Osteoblast (primary cell): ENCODE data around the gene CIP2A. TPM values are rescaled to one million over a fixed set of nuclear protein-coding genes. Genes with fewer than 3 reads are reported as not detected.
A peak's percentile ranks its signal among the peaks of the same experiment; 100 is the strongest.

Experiments
- DNase-seq: peaks from one replicate; pipeline ENCODE4 v3.0.0; 2011; ENCODE audit warnings: low spot score, mixed read lengths; ENCODE audit not compliant: insufficient read length; ENCODE audit errors: missing footprints
- H2AFZ ChIP-seq: 2 replicates; pipeline ENCODE4 v1.6.0; 2011; ENCODE audit warnings: mild to moderate bottlenecking, low read length
- H3K27ac ChIP-seq: 2 replicates; pipeline ENCODE4 v1.5.1; 2011; ENCODE audit warnings: mild to moderate bottlenecking, low read depth, low read length, moderate library complexity
- H3K27me3 ChIP-seq: 2 replicates; pipeline ENCODE4 v1.6.0; 2012; ENCODE audit warnings: mild to moderate bottlenecking, control low read depth, inconsistent platforms, low read length, moderate library complexity; ENCODE audit not compliant: insufficient read depth
- H3K36me3 ChIP-seq: 2 replicates; pipeline ENCODE4 v1.5.1; 2011; ENCODE audit warnings: mild to moderate bottlenecking, low read length, control low read depth, moderate library complexity; ENCODE audit not compliant: insufficient read depth
- H3K4me1 ChIP-seq: 2 replicates; pipeline ENCODE4 v1.5.1; 2011; ENCODE audit warnings: mild to moderate bottlenecking, low read length, control low read depth, moderate library complexity; ENCODE audit not compliant: insufficient read depth
- H3K4me2 ChIP-seq: 2 replicates; pipeline ENCODE4 v1.6.0; 2011; ENCODE audit warnings: mild to moderate bottlenecking, low read length; ENCODE audit not compliant: insufficient read depth
- H3K4me3 ChIP-seq: fragments of 200-600 bp; sonication (generic); 3 replicates; pipeline ENCODE4 v1.5.1; 2012; ENCODE audit warnings: mild to moderate bottlenecking, low read length, inconsistent platforms; ENCODE audit not compliant: insufficient read depth
- H3K79me2 ChIP-seq: 2 replicates; pipeline ENCODE4 v1.6.0; 2012; ENCODE audit warnings: mild to moderate bottlenecking, low read length, control low read depth, inconsistent platforms; ENCODE audit not compliant: insufficient read depth
- H3K9me3 ChIP-seq: 2 replicates; pipeline ENCODE4 v1.5.1; 2011; ENCODE audit warnings: low read depth, low read length, control low read depth
- H4K20me1 ChIP-seq: 2 replicates; pipeline ENCODE4 v1.6.0; 2012; ENCODE audit warnings: mild to moderate bottlenecking, low read length, control low read depth; ENCODE audit not compliant: insufficient read depth
- CTCF ChIP-seq: IDR thresholded peaks from 2 replicates; pipeline ENCODE4 v1.5.1; 2011; ENCODE audit warnings: mild to moderate bottlenecking, low read depth, low read length, moderate library complexity; ENCODE audit errors: extremely low read depth
- total RNA-seq: library from RNA; depleted of rRNA; stranded (reverse); fragments of >200 nt; gene quantifications from 2 replicates; pipeline ENCODE4 v1.2.3, GENCODE V29; 2012

The CIP2A gene
- total RNA-seq, 1 donor, result 6.9 TPM

DNA sequence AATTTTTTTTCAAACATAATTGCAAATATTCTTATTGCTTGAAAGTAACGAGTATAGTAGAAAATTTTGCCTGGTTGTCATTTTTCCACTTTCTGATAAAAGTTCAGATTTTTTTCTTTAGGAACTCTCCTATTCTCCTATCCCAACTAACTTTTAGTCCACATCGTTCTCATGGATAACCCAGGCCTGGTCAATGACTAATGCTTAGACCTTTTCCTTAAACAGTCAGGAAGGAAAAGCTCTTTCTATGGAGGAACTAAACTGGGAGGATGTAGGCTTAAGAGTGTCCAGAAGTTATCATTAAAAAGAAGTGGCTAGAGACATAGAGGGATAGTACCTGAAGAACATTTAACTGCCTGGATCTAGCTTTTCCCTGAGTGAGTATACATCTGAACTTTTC is 26.7 kb downstream of the CIP2A start:
- no peak for TF ChIP-seq CTCF
- no peaks in the 10 kb centered on the region for H3K79me2 ChIP-seq
- H3K9me3 ChIP-seq, result no peaks in the 10 kb centered on the region
- no peak overlapping the region for H3K27ac ChIP-seq
- H3K36me3 ChIP-seq, result peaks cover 15% of the 10 kb centered on the region
- no peaks in the 10 kb centered on the region for H3K27me3 ChIP-seq
- no peak overlapping the region for H3K4me2 ChIP-seq
- H3K4me1 ChIP-seq, result peaks cover 14% of the 10 kb centered on the region
- DNase-seq, result no peak
- peak overlapping the region; percentile 35 for H2AFZ ChIP-seq
- H3K4me3 ChIP-seq, result no peak overlapping the region
- no peaks in the 10 kb centered on the region for H4K20me1 ChIP-seq

DNA sequence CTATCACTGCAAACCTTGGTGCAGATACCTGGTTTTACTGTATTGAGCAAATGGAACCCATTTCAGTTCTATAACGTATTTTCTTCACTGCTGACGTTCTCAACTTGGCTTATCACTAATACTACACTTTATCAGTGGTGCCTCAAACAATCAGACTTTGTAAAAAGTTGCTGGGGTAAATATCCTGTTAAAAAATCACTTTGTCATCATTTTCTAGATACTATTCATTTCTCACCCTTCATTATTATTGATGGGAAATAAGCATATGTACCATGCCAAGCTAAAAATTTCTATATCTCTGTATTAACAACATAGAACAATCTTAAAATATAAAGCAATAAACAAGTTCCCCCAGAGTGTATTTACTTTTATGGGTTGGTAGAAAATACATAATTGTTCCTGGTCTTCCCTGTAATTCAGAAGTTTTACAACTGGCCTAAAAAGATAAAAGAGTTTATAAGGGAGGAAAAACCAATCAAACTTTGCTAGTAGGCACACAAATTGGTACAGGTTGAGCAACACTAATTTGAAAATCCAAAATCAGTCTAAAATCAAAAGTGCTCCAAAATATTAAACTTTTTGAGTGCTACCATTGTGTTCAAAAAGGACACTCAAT is 33.2 kb downstream of the CIP2A start:
- TF ChIP-seq CTCF, result no peak
- Histone ChIP-seq H3K4me2 (no peak overlapping the region), H4K20me1 (no peaks in the 10 kb centered on the region), H3K9me3 (no peaks in the 10 kb centered on the region), H3K27ac (no peak overlapping the region), H3K27me3 (no peaks in the 10 kb centered on the region), H3K4me1 (peaks cover 18% of the 10 kb centered on the region), H2AFZ (no peak overlapping the region), H3K79me2 (no peaks in the 10 kb centered on the region), H3K36me3 (peaks cover 14% of the 10 kb centered on the region), H3K4me3 (no peak overlapping the region)
- DNase-seq, result no peak

- Histone ChIP-seq H3K79me2 (no peaks in the 10 kb centered on the region), H3K27ac (peak overlapping the region; percentile 19), H3K4me3 (no peak overlapping the region), H3K36me3 (peaks cover 9% of the 10 kb centered on the region), H4K20me1 (no peaks in the 10 kb centered on the region), H3K27me3 (no peaks in the 10 kb centered on the region), H3K4me2 (peak overlapping the region; percentile 48), H3K4me1 (peaks cover 18% of the 10 kb centered on the region), H2AFZ (peak overlapping the region; percentile 77), H3K9me3 (no peaks in the 10 kb centered on the region)
- no peak for DNase-seq
- no peak for TF ChIP-seq CTCF
Observed at GRCh38 chr3:108554913-108555571, 34.2 kb downstream of the CIP2A start.

DNA sequence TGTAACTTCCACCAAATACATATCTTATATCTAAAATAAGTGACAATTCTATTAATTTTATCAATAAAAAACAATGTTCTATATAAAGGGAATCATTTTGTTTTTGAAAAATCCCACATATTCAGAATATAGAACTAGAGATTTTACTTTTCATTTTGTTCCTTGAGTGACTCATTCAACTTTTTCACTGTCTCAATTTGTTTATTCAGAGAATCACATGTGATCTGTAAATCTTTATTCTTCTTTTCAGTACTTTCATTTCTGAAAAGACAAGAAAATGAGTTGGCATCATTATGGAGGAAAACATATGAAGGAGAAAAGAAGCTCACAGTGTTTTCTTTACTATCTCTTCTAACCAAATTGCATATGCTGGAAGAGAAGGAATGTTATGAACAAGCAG is 35.0 kb downstream of the CIP2A start:
- H3K27me3 ChIP-seq, result no peaks in the 10 kb centered on the region
- H3K4me3 ChIP-seq, result no peak overlapping the region
- peak overlapping the region; percentile 48 for H3K4me2 ChIP-seq
- H3K36me3 ChIP-seq, result peaks cover 9% of the 10 kb centered on the region
- no peaks in the 10 kb centered on the region for H3K9me3 ChIP-seq
- no peak for DNase-seq
- H4K20me1 ChIP-seq, result no peaks in the 10 kb centered on the region
- peak overlapping the region; percentile 77 for H2AFZ ChIP-seq
- peak overlapping the region; percentile 19 for H3K27ac ChIP-seq
- TF ChIP-seq CTCF, result no peak
- no peaks in the 10 kb centered on the region for H3K79me2 ChIP-seq
- peaks cover 18% of the 10 kb centered on the region for H3K4me1 ChIP-seq
